DND-41 (cell line): ENCODE data around the gene PHACTR1.

Source experiments
- ATAC-seq: fragments of 200-7000 bp; cut with Tn5 transposase; 3 replicates; pipeline ENCODE4 v1.9.1; 2021; ENCODE audit warnings: low read depth; ENCODE audit not compliant: insufficient read depth
- DNase-seq: peaks from one replicate; pipeline ENCODE4 v3.0.0-alpha.2; 2020
- H2AFZ ChIP-seq: 2 replicates; pipeline ENCODE4 v1.6.0; 2012; ENCODE audit warnings: low read depth, low read length
- H3K27ac ChIP-seq: 2 replicates; pipeline ENCODE4 v1.5.1; 2012; ENCODE audit warnings: low read length, inconsistent platforms
- H3K27me3 ChIP-seq: fragments of 200-600 bp; sonication (generic); 2 replicates; pipeline ENCODE4 v1.6.0; 2012; ENCODE audit warnings: low read length, mild to moderate bottlenecking, inconsistent platforms; ENCODE audit not compliant: insufficient read depth, poor library complexity
- H3K36me3 ChIP-seq: 2 replicates; pipeline ENCODE4 v1.5.1; 2012; ENCODE audit warnings: low read length, inconsistent platforms; ENCODE audit not compliant: insufficient read depth
- H3K4me1 ChIP-seq: 2 replicates; pipeline ENCODE4 v1.5.1; 2012; ENCODE audit warnings: mild to moderate bottlenecking, low read length; ENCODE audit not compliant: insufficient read depth
- H3K4me2 ChIP-seq: 2 replicates; pipeline ENCODE4 v1.6.0; 2012; ENCODE audit warnings: mild to moderate bottlenecking, moderate library complexity, low read length, inconsistent platforms; ENCODE audit not compliant: insufficient read depth
- H3K4me3 ChIP-seq, 2 experiments: fragments of 200-600 bp in 1 of 2; shearing (Covaris generic) in 1 of 2; 2 replicates each; pipeline ENCODE4 v1.5.1; 2012 to 2016; ENCODE audit warnings: inconsistent platforms in 2 of 2, low read length in 2 of 2, mild to moderate bottlenecking in 2 of 2, low read depth in 1 of 2, moderate library complexity in 1 of 2
- H3K79me2 ChIP-seq: 2 replicates; pipeline ENCODE4 v1.6.0; 2012; ENCODE audit warnings: low read length, inconsistent platforms; ENCODE audit not compliant: insufficient read depth
- H3K9ac ChIP-seq: 2 replicates; pipeline ENCODE4 v1.6.0; 2012; ENCODE audit warnings: low read depth, mild to moderate bottlenecking, inconsistent platforms, low read length, moderate library complexity
- H3K9me3 ChIP-seq: 2 replicates; pipeline ENCODE4 v1.5.1; 2012; ENCODE audit warnings: low read length, moderate library complexity, mild to moderate bottlenecking, inconsistent platforms; ENCODE audit not compliant: insufficient read depth, severe bottlenecking
- H4K20me1 ChIP-seq: 2 replicates; pipeline ENCODE4 v1.6.0; 2012; ENCODE audit warnings: low read length; ENCODE audit not compliant: insufficient read depth
- CTCF ChIP-seq: IDR thresholded peaks from 2 replicates; pipeline ENCODE4 v1.5.1; 2012; ENCODE audit warnings: borderline replicate concordance, low read length, moderate library complexity, mild to moderate bottlenecking; ENCODE audit not compliant: poor library complexity, severe bottlenecking; ENCODE audit errors: extremely low read depth
- EZH2 ChIP-seq: IDR thresholded peaks from 3 replicates; pipeline ENCODE4 v1.6.1; 2012; ENCODE audit warnings: borderline replicate concordance, low read depth, mild to moderate bottlenecking, moderate library complexity, low read length, inconsistent platforms; ENCODE audit not compliant: severe bottlenecking

Gene PHACTR1

GRCh38 chr6:12869816-12870432, 153.4 kb downstream of the PHACTR1 start:
- Histone ChIP-seq H4K20me1 (no peaks in the 10 kb centered on the region), H3K79me2 (no peaks in the 10 kb centered on the region), H3K27me3 (peaks cover 4% of the 10 kb centered on the region), H3K4me1 (no peaks in the 10 kb centered on the region), H3K9me3 (no peaks in the 10 kb centered on the region), H2AFZ (no peak overlapping the region), H3K9ac (no peak overlapping the region), H3K4me3 (no peak overlapping the region), H3K4me2 (no peak overlapping the region), H3K36me3 (no peaks in the 10 kb centered on the region), H3K27ac (no peak overlapping the region)
- no peak for TF ChIP-seq CTCF
- no peak for TF ChIP-seq EZH2
- ATAC-seq (no peak), DNase-seq (no peak)

GRCh38 chr6:12873691-12874090, 157.1 kb downstream of the PHACTR1 start:
- no peak for DNase-seq
- H3K27me3 ChIP-seq, result peaks cover 4% of the 10 kb centered on the region
- H3K9ac ChIP-seq, result no peak overlapping the region
- no peak overlapping the region for H3K4me3 ChIP-seq
- no peaks in the 10 kb centered on the region for H3K79me2 ChIP-seq
- ATAC-seq, result no peak
- no peak overlapping the region for H3K4me2 ChIP-seq
- no peaks in the 10 kb centered on the region for H3K4me1 ChIP-seq
- TF ChIP-seq CTCF (no peak), EZH2 (no peak)
- H3K27ac ChIP-seq, result no peak overlapping the region
- H3K9me3 ChIP-seq, result no peaks in the 10 kb centered on the region
- no peak overlapping the region for H2AFZ ChIP-seq
- H3K36me3 ChIP-seq, result no peaks in the 10 kb centered on the region
- no peaks in the 10 kb centered on the region for H4K20me1 ChIP-seq

GRCh38 chr6:12875051-12875450, 158.5 kb downstream of the PHACTR1 start:
- H3K27me3 ChIP-seq, result peaks cover 3% of the 10 kb centered on the region
- DNase-seq (no peak), ATAC-seq (no peak)
- no peak for TF ChIP-seq EZH2
- no peak for TF ChIP-seq CTCF
- no peaks in the 10 kb centered on the region for H3K4me1 ChIP-seq
- no peaks in the 10 kb centered on the region for H3K36me3 ChIP-seq
- no peak overlapping the region for H3K4me2 ChIP-seq
- no peaks in the 10 kb centered on the region for H4K20me1 ChIP-seq
- no peak overlapping the region for H2AFZ ChIP-seq
- H3K4me3 ChIP-seq, result no peak overlapping the region
- H3K9me3 ChIP-seq, result no peaks in the 10 kb centered on the region
- no peak overlapping the region for H3K27ac ChIP-seq
- no peaks in the 10 kb centered on the region for H3K79me2 ChIP-seq
- no peak overlapping the region for H3K9ac ChIP-seq
